ENCODE results near the gene PLXNA4. TPM values are rescaled to one million over a fixed set of nuclear protein-coding genes. Genes with fewer than 3 reads are reported as not detected.

Gene PLXNA4
- total and polyA plus RNA-seq, 9 of the 15 experiments (the other 6 are each of a cell fraction or from before 2014, with no cell fraction given): under 0.01 to 0.09 TPM; not detected in 7

DNA sequence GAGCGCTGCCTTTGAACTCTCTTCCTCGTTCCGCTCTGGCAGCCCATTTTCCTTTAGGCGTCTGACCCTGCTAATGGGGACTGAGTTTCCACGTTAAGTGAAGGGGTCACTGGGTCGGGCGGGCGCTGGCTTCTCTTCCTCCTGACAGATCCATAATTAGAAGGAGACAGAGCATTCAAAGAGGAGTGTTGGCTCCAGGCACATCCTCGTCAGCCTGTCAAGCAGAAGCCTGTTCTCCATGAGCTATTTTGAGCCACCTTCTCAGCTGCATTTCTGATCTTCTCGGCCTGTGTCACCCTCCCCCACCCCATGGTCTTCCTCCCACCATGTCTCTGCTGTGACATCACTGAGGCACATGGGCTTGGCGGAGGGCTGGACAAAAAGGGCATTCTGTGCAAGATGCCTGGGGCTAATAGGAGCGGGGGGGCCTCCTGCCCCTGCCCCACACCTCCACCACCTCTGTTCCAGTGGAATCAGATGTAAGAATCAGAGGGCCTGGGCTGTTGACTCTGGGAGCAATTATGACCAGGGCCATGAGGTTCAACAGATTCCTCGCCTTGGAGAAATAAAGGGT lies 248.1 kb downstream of the PLXNA4 start:
- FAIRE-seq (no peak), DNase-seq (ENCODE audit: extremely low read depth in 1 of 4, low spot score in 3 of 4) (no peak), ATAC-seq (no peak)
- H4K20me1 ChIP-seq (replicated peaks; ENCODE audit: control insufficient read depth, insufficient read depth, low read length): no peaks in the 10 kb centered on the region; the same call in 1 of the 2 replicates
- H3K36me3 ChIP-seq (ENCODE audit: control insufficient read depth, insufficient read depth, low read length): no peaks in the 10 kb centered on the region
- BruUV-seq (replicated peaks): no TSS peak
- 2% methylated on average over 13 of the region's 13 CpGs for WGBS (ENCODE audit: insufficient coverage, low coverage, missing lambda C conversion rate)
- H3K27me3 ChIP-seq (ENCODE audit: control insufficient read depth in 2 of 2, insufficient read depth in 2 of 2, low read length in 2 of 2): peaks cover 12 to 44% of the 10 kb centered on the region in 2 experiments
- no peak overlapping the region for H2AFZ ChIP-seq (ENCODE audit: low read depth, low read length)
- H3K27ac ChIP-seq (ENCODE audit: extremely low read depth, low read depth, low read length): no peak overlapping the region
- intact Hi-C loops (cut with micrococcal nuclease): loop anchor here (10.0 kb wide), 1 partner anchor 633 kb away; no protein-coding TSS in a partner anchor
- in situ Hi-C loops (cut with MboI): no loop called here
- no peak overlapping the region for H3K4me2 ChIP-seq (ENCODE audit: insufficient read depth, low read length)
- no peaks in the 10 kb centered on the region for H3K9me3 ChIP-seq (replicated peaks; ENCODE audit: control insufficient read depth, insufficient read depth, low read depth, low read length)
- H3K9ac ChIP-seq (ENCODE audit: insufficient read depth in 1 of 2, low read depth in 2 of 2, low read length in 2 of 2): no peak overlapping the region
- ChIA-PET POLR2A (interaction anchor here (0.6 to 1.3 kb wide), 2 partner anchors 19 to 194 kb away, joined by 3 to 5 read pairs; no protein-coding TSS in a partner anchor), CTCF (ENCODE audit: low intra/inter-chr PET ratio) (no interaction called here)
- no peaks in the 10 kb centered on the region for H3K79me2 ChIP-seq (ENCODE audit: control insufficient read depth, insufficient read depth, low read length)
- H3K9me1 ChIP-seq (ENCODE audit: control insufficient read depth, insufficient read depth, low read length): peaks cover 3% of the 10 kb centered on the region
- no peaks in the 10 kb centered on the region for H3K4me1 ChIP-seq (replicated peaks in 1 of 2; ENCODE audit: control insufficient read depth in 2 of 2, insufficient read depth in 2 of 2, low read length in 2 of 2)
- no peak overlapping the region for H3K4me3 ChIP-seq
- TF ChIP-seq, protein P1, sequence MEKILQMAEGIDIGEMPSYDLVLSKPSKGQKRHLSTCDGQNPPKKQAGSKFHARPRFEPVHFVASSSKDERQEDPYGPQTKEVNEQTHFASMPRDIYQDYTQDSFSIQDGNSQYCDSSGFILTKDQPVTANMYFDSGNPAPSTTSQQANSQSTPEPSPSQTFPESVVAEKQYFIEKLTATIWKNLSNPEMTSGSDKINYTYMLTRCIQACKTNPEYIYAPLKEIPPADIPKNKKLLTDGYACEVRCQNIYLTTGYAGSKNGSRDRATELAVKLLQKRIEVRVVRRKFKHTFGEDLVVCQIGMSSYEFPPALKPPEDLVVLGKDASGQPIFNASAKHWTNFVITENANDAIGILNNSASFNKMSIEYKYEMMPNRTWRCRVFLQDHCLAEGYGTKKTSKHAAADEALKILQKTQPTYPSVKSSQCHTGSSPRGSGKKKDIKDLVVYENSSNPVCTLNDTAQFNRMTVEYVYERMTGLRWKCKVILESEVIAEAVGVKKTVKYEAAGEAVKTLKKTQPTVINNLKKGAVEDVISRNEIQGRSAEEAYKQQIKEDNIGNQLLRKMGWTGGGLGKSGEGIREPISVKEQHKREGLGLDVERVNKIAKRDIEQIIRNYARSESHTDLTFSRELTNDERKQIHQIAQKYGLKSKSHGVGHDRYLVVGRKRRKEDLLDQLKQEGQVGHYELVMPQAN (IDR thresholded peaks at IDR 0.05; ENCODE audit: borderline replicate concordance): no peak
- TF ChIP-seq, protein P2, sequence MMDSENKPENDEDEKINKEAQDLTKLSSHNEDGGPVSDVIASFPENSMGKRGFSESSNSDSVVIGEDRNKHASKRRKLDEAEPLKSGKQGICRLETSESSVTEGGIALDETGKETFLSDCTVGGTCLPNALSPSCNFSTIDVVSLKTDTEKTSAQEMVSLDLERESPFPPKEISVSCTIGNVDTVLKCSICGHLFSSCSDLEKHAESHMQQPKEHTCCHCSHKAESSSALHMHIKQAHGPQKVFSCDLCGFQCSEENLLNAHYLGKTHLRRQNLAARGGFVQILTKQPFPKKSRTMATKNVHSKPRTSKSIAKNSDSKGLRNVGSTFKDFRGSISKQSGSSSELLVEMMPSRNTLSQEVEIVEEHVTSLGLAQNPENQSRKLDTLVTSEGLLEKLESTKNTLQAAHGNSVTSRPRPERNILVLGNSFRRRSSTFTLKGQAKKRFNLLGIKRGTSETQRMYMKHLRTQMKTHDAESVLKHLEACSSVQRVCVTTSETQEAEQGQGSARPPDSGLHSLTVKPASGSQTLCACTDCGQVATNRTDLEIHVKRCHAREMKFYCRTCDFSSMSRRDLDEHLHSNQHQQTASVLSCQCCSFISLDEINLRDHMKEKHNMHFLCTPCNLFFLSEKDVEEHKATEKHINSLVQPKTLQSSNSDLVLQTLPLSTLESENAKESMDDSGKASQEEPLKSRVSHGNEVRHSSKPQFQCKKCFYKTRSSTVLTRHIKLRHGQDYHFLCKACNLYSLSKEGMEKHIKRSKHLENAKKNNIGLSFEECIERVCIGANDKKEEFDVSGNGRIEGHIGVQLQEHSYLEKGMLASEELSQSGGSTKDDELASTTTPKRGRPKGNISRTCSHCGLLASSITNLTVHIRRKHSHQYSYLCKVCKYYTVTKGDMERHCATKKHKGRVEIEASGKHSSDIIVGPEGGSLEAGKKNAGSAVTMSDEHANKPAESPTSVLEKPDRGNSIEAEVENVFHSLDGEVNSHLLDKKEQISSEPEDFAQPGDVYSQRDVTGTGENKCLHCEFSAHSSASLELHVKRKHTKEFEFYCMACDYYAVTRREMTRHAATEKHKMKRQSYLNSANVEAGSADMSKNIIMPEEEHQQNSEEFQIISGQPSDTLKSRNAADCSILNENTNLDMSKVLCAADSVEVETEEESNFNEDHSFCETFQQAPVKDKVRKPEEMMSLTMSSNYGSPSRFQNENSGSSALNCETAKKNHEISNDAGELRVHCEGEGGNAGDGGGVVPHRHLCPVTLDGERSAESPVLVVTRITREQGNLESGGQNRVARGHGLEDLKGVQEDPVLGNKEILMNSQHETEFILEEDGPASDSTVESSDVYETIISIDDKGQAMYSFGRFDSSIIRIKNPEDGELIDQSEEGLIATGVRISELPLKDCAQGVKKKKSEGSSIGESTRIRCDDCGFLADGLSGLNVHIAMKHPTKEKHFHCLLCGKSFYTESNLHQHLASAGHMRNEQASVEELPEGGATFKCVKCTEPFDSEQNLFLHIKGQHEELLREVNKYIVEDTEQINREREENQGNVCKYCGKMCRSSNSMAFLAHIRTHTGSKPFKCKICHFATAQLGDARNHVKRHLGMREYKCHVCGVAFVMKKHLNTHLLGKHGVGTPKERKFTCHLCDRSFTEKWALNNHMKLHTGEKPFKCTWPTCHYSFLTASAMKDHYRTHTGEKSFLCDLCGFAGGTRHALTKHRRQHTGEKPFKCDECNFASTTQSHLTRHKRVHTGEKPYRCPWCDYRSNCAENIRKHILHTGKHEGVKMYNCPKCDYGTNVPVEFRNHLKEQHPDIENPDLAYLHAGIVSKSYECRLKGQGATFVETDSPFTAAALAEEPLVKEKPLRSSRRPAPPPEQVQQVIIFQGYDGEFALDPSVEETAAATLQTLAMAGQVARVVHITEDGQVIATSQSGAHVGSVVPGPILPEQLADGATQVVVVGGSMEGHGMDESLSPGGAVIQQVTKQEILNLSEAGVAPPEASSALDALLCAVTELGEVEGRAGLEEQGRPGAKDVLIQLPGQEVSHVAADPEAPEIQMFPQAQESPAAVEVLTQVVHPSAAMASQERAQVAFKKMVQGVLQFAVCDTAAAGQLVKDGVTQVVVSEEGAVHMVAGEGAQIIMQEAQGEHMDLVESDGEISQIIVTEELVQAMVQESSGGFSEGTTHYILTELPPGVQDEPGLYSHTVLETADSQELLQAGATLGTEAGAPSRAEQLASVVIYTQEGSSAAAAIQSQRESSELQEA (IDR thresholded peaks at IDR 0.05; ENCODE audit: low read depth): no peak
- no peak for TF ChIP-seq TAF7 (tag; IDR thresholded peaks at IDR 0.05)
- no peak for TF ChIP-seq PCBP2 (IDR thresholded peaks at IDR 0.05; ENCODE audit: low read depth, low read length, poor library complexity, severe bottlenecking)
- no peak for TF ChIP-seq ZNF274 (IDR thresholded peaks at IDR 0.05; ENCODE audit: borderline replicate concordance, low read depth, low read length)
- TF ChIP-seq PHB (CRISPR knock-in tag; IDR thresholded peaks at IDR 0.05): no peak
- TF ChIP-seq RBFOX2 (IDR thresholded peaks at IDR 0.05; ENCODE audit: low read depth, low read length): no peak
- no peak for TF ChIP-seq ZNF24 (IDR thresholded peaks at IDR 0.05)
- no peak for TF ChIP-seq ZNF780A (CRISPR knock-in tag; IDR thresholded peaks at IDR 0.05)
- TF ChIP-seq, protein P3, sequence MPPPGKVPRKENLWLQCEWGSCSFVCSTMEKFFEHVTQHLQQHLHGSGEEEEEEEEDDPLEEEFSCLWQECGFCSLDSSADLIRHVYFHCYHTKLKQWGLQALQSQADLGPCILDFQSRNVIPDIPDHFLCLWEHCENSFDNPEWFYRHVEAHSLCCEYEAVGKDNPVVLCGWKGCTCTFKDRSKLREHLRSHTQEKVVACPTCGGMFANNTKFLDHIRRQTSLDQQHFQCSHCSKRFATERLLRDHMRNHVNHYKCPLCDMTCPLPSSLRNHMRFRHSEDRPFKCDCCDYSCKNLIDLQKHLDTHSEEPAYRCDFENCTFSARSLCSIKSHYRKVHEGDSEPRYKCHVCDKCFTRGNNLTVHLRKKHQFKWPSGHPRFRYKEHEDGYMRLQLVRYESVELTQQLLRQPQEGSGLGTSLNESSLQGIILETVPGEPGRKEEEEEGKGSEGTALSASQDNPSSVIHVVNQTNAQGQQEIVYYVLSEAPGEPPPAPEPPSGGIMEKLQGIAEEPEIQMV (tag; conservative IDR thresholded peaks at IDR 0.05; ENCODE audit: low read depth): no peak
